Activated naive CD4-positive, alpha-beta T cell treated with anti-CD3 and anti-CD28 coated beads, Interleukin-2, amount 10 ng/mL, durations not matched to agents 7 days and 5 days (primary cell): ENCODE results near the gene STX1A.
"Not testable (repeated sequence)": the region's sequence is repeated elsewhere in the genome, so short reads cannot be mapped to it uniquely, and the experiment has no call there.

Source experiments
- CTCF ChIA-PET: fragments of 350-600 bp; sonication (Branson Sonifier 250); formaldehyde crosslinking; loops from one replicate; lab custom pipeline; 2021; ENCODE audit warnings: antibody characterized with exemption; lab: Charles Lee
- DNase-seq: peaks from one replicate; pipeline ENCODE4 v3.0.0-alpha.2; 2020
- H3K27ac Mint-ChIP-seq: one replicate; pipeline ENCODE4 v1.8.0; 2021; ENCODE audit warnings: mild to moderate bottlenecking, moderate library complexity, mixed read lengths
- H3K27me3 Mint-ChIP-seq: one replicate; pipeline ENCODE4 v1.8.0; 2021; ENCODE audit warnings: mild to moderate bottlenecking, mixed read lengths
- H3K36me3 Mint-ChIP-seq: one replicate; pipeline ENCODE4 v1.8.0; 2021; ENCODE audit warnings: mixed read lengths
- H3K4me1 Mint-ChIP-seq: one replicate; pipeline ENCODE4 v1.8.0; 2021; ENCODE audit warnings: mixed read lengths
- H3K4me3 Mint-ChIP-seq: one replicate; pipeline ENCODE4 v1.8.0; 2021; ENCODE audit warnings: mild to moderate bottlenecking, moderate library complexity, mixed read lengths
- H3K9me3 Mint-ChIP-seq: one replicate; pipeline ENCODE4 v1.8.0; 2021; ENCODE audit warnings: mixed read lengths

STX1A gene

DNA sequence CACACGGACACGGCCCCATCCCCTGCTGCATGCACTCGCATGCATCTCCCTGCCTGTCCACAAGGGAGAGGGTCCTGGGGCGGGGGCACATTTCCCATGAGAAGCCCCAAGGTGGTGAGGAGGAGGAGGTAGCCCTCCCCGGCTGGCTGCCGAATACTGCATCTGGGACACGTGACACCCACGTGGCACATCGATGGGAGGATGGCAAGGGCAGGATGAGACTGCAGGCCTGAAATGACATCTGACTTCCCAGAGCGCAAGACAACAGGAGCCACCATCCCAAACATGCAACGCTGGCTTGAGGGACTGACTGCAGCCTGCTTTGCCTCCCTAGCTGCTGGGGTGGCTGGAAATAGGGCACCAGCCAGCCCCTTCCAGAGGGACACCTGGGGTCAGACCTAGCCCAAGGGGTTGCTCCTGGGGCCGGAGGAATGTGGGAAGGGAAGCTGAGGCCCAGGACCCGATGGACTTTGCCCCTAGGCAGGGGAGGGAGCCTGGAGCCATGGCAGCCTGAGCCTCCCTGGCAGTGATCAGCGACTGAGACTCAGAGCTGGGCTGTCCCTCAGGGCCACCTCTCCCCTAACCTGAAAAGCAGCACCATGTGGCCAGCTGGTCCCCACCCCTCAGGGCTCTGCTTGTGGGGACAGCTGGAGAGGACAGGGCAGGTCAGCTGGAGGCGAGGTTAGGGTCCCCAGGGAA is 19.9 kb downstream of the STX1A start:
- H3K27me3 Mint-ChIP-seq, result no peaks in the 10 kb centered on the region
- H3K4me1 Mint-ChIP-seq, result peaks cover 2% of the 10 kb centered on the region
- no peak overlapping the region for H3K4me3 Mint-ChIP-seq
- H3K9me3 Mint-ChIP-seq, result no peaks in the 10 kb centered on the region
- no peak overlapping the region for H3K27ac Mint-ChIP-seq
- CTCF ChIA-PET, result no interaction called here
- H3K36me3 Mint-ChIP-seq, result peaks cover 26% of the 10 kb centered on the region
- DNase-seq, result no peak

DNA sequence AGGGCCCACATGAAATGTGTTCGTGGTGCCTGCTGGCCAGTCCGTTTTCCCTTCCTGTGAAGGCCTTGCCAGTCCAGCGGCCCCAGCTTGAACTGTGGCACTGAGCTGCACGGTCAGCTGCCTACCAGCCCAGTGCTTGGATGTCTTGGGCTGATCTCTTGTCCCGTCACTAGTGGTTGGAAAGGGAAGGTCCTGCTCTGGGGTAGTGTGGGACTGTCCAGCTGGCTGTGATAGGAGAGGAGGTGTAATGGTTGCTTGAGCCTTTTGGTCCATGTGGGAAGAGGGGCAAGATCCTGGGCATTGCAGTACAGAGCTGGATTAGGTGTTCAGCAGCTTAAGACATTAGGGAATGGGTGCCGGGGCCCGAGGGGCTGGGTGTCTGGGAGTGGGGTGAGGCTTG is 21.1 kb downstream of the STX1A start:
- no peak overlapping the region for H3K4me3 Mint-ChIP-seq
- CTCF ChIA-PET, result interaction anchor here (0.9 to 2.4 kb wide), 2 partner anchors 36 to 94 kb away, joined by 3 to 6 read pairs; no protein-coding TSS in a partner anchor
- H3K27ac Mint-ChIP-seq, result no peak overlapping the region
- DNase-seq, result no peak
- H3K9me3 Mint-ChIP-seq, result no peaks in the 10 kb centered on the region
- peaks cover 2% of the 10 kb centered on the region for H3K4me1 Mint-ChIP-seq
- H3K27me3 Mint-ChIP-seq, result no peaks in the 10 kb centered on the region
- H3K36me3 Mint-ChIP-seq, result peaks cover 29% of the 10 kb centered on the region

DNA sequence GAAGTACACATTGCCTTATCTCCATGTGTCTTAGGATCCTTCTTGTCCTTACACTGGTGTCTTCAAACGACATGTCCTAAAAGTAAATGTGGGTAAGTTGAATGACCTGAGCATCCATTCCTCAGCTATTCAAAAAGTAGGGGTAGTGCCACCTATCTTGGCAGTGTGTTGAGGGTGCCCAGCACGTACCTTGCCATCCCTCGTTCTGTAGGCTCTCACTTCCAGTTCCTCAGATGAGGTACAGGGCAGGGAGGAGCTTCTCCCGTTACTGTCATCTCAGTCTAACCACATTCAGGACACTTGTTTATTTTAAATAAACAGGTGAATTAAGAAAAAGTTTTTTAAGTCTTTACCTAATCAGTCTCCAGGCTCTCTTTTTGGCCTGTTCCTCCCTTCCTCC is 23.1 kb downstream of the STX1A start:
- H3K4me1 Mint-ChIP-seq, result no peaks in the 10 kb centered on the region
- H3K4me3 Mint-ChIP-seq, result no peak overlapping the region
- peaks cover 32% of the 10 kb centered on the region for H3K36me3 Mint-ChIP-seq
- no peak for DNase-seq
- H3K27ac Mint-ChIP-seq, result no peak overlapping the region
- H3K9me3 Mint-ChIP-seq, result no peaks in the 10 kb centered on the region
- no peaks in the 10 kb centered on the region for H3K27me3 Mint-ChIP-seq
- CTCF ChIA-PET, result interaction anchor here (0.6 to 2.4 kb wide), 5 partner anchors 10 to 187 kb away, joined by 3 to 6 read pairs (median 4); no protein-coding TSS in a partner anchor

DNA sequence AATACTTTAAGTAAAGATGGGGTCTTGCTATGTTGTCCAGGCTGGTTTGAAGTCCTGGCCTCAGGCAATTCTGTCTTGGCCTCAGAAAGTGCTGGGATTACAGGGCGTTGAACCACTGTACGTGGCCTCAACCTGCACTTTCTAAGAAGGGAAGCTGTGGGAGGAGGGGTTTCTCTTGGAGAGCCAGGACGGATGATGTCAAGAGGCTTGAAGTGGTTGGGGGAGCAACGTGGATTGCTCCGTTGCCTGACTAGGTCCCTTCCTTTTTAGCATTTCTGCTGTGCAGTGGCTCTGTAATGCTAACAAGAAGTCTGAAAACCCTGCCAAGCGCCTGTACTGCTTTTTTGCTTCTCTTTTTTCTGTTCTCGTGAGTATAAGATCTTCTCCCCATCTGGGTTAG is 28.8 kb downstream of the STX1A start:
- peaks cover 44% of the 10 kb centered on the region for H3K36me3 Mint-ChIP-seq
- H3K4me1 Mint-ChIP-seq, result peaks cover 27% of the 10 kb centered on the region
- no peak overlapping the region for H3K4me3 Mint-ChIP-seq
- CTCF ChIA-PET, result interaction anchor here (0.6 kb wide), 1 partner anchor 10 kb away, joined by 5 read pairs; no protein-coding TSS in a partner anchor
- no peak overlapping the region for H3K27ac Mint-ChIP-seq
- DNase-seq, result no peak
- no peaks in the 10 kb centered on the region for H3K9me3 Mint-ChIP-seq
- no peaks in the 10 kb centered on the region for H3K27me3 Mint-ChIP-seq

DNA sequence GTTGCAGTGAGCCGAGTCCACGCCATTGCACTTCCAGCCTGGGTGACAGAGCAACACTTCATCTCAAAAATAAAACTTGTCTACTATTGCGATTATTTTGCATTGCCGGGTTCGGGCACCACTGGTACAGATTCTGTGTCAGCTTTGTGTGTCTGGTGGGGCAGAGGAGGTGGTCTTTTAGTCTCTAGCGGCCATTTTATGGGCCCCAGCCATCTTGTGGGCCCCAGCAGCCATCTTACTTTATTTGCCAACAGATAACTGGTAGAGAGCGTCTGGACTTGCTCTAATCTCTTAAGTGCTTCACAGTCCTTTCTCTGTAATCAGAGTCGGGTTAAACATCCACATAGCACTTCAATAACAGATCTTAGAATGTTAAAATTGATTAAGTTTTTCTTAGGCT is 31.2 kb downstream of the STX1A start:
- no peak for DNase-seq
- Mint-ChIP-seq H3K36me3 (peaks cover 39% of the 10 kb centered on the region), H3K27me3 (no peaks in the 10 kb centered on the region), H3K27ac (no peak overlapping the region), H3K4me1 (peaks cover 41% of the 10 kb centered on the region), H3K4me3 (no peak overlapping the region), H3K9me3 (no peaks in the 10 kb centered on the region)
- CTCF ChIA-PET, result no interaction called here

DNA sequence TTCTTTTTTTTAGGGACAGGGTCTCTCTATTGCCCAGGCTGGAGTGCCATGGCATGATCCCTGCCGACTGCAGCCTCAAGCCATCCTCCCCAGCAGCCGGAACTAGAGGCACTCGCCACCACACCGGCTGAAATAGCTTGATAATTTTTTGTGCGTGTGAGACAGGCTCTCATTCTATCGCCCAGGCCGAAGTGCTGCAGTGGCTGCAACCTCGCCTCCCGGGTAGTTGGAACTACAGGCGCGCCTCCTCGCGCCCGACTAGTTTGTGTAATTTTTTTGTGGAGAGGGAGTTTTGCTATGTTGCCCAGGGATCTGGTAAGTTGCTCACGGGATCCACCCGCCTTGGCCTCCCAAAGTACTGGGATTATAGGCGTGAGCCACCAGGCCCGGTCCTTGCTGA is 34.2 kb downstream of the STX1A start:
- Mint-ChIP-seq H3K27ac (no peak overlapping the region), H3K4me3 (peak overlapping the region; percentile 94), H3K27me3 (no peaks in the 10 kb centered on the region), H3K36me3 (peaks cover 34% of the 10 kb centered on the region), H3K9me3 (no peaks in the 10 kb centered on the region), H3K4me1 (peaks cover 59% of the 10 kb centered on the region)
- no peak for DNase-seq
- CTCF ChIA-PET, result no interaction called here

DNA sequence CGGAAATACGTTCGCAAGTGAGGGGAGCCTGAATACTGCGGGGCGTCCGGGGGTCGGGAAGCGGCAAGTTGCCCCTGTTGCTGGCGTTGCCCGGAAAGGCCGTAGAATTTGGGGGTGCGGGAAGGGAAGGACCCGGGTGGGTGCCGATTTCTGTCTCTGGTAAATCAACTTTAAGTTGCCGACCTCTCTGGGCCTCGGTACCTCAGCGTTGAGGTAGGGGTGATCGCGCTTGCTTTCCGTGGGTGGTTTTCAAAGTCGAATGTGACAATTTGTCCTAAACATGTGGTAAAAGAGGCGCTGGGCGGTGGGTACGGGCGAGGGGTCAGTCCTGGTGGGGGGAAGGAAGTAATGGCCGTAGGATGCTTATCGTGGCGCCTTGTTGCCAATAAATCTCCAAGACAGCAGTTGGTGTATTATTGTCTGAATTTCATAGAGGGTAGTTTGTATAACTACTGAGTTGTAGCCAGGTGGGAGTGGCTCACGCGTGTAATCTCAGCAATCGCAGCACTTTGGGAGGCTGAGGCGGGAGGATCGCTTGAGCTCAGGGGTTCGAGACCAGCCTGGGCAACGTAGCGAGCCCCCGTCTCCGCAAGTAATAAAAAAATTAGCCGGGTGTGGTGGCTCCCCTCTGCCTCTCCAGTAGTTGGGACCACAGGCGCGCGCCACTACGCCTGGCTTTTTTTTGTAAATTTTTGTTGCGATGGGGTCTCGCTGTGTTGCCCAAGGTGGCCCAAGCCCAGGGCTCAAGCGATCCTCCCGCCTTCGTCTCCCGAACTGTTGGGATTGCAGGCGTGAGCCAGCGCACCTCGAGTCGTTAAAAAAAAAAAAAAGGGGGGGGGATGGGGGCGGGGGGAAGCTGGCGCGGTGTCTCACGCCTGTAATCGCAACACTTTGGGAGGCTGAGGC is 35.4 kb downstream of the STX1A start:
- H3K4me1 Mint-ChIP-seq, result peaks cover 55% of the 10 kb centered on the region
- CTCF ChIA-PET, result no interaction called here
- peak overlapping the region; percentile 91 for H3K27ac Mint-ChIP-seq
- H3K4me3 Mint-ChIP-seq, result peak overlapping the region; percentile 94
- no peak for DNase-seq
- no peaks in the 10 kb centered on the region for H3K27me3 Mint-ChIP-seq
- H3K9me3 Mint-ChIP-seq, result no peaks in the 10 kb centered on the region
- H3K36me3 Mint-ChIP-seq, result peaks cover 26% of the 10 kb centered on the region

DNA sequence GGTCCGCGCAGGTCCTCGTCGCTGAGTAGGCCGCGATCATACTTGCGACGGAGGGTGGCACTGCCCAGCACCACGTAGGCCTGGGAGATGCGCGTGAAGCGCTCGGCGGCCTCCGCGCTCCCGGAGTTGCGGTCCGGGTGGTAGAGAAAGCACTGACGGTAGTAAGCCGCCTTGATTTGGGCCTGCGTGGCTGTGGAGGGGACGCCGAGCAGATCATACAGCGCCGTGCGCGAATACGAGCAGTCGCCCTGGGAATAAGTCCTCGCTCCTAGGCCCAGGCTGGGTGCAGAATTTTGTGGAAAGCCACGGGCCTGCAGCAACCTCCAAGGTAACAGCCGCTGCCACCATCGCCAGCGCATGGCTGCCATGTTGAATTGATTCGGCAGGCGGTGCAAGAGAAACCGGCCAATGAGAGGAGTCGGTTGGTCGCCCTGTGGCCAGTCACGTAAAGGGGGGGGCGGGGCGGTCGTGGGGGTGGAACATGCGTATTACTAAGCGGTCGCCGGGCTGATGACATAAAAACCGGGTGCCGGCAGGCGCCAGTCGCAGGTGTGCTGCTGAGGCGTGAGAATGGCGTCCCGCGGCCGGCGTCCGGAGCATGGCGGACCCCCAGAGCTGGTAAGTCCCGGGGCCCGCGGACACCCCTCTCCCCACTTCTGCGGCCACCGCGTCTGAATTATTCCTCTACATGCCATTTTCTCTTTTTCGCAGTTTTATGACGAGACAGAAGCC is 36.2 kb downstream of the STX1A start, which contains the start of the genes BUD23 and DNAJC30:
Gene BUD23, plus strand, starts transcription at position 542 of the 732 bp plus-strand sequence. Its CDS starts 29 bp downstream, at position 571.
Gene DNAJC30, minus strand, starts transcription at position 398 of the 732 bp plus-strand sequence. Its CDS starts 30 bp downstream, at position 368.
- H3K9me3 Mint-ChIP-seq, result no peaks in the 10 kb centered on the region
- peak; percentile 99 for DNase-seq
- H3K27ac Mint-ChIP-seq, result peak within 1 kb of the TSS; percentile 91
- peaks cover 20% of the 10 kb centered on the region for H3K36me3 Mint-ChIP-seq
- CTCF ChIA-PET, result no interaction called here
- peak within 1 kb of the TSS; percentile 94 for H3K4me3 Mint-ChIP-seq
- peaks cover 47% of the 10 kb centered on the region for H3K4me1 Mint-ChIP-seq
- no peaks in the 10 kb centered on the region for H3K27me3 Mint-ChIP-seq

DNA sequence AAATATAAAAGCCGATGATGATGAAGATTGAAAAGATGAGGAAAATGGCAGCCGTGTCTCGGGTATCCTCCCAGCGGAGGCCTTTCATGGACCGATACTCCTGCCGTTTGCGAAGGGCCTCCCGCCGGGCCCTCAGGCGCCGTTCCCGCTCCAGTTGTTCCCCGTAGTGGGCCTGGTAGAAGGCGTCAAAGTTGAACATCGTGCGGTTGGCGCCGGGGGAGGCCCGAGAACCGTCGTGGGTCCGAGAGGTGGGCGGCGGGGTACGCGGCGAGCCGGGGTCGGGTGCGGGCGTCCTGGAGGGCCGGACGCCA is 36.8 kb downstream of the STX1A start:
- peak overlapping the region; percentile 91 for H3K27ac Mint-ChIP-seq
- H3K36me3 Mint-ChIP-seq, result peaks cover 23% of the 10 kb centered on the region
- H3K4me3 Mint-ChIP-seq, result peak overlapping the region; percentile 94
- peaks cover 45% of the 10 kb centered on the region for H3K4me1 Mint-ChIP-seq
- no peaks in the 10 kb centered on the region for H3K27me3 Mint-ChIP-seq
- CTCF ChIA-PET, result no interaction called here
- H3K9me3 Mint-ChIP-seq, result no peaks in the 10 kb centered on the region
- DNase-seq, result no peak

DNA sequence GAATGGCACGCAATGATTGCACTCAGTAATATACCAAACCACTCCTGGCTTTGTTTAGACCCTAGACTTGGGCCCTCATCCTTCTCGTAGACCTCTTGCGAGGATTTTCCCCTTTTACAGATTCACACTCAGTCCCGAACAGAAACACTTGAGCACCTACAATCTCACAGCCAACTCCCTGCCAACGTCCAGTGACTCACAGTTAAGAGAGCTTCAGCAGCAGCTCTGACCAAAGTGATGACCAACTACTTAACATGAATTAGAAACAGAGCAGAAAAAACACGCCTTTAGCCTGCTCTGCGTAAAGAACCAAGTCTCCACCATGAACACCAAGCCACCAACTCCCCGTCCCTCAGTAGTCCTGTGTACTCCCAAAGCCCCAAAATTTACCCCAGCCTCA is 38.4 kb downstream of the STX1A start:
- DNase-seq, result no peak
- Mint-ChIP-seq H3K4me3 (peak overlapping the region; percentile 94), H3K4me1 (peaks cover 37% of the 10 kb centered on the region), H3K9me3 (no peaks in the 10 kb centered on the region), H3K27me3 (no peaks in the 10 kb centered on the region), H3K27ac (peak overlapping the region; percentile 13), H3K36me3 (peaks cover 18% of the 10 kb centered on the region)
- CTCF ChIA-PET, result no interaction called here

DNA sequence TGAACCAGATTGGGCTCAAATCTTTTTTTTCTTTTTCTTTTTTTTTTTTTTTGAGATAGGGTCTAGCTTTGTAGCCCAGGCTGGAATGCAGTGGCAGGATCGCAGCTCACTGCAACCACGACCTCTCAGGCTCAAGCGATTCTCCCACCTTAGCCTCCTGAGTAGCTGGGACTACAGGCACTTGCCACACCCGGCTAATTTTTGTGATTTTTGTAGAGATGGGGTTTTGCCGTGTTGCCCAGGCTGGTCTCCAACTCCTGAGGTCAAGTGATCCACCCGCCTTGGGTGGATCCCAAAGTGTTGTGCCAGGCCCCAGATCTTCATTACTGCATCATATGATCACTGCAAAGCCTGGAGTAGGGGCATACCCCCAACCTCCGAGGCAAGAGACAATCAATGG is 39.0 kb downstream of the STX1A start:
- H3K27ac Mint-ChIP-seq, result no peak overlapping the region
- no peak overlapping the region for H3K4me3 Mint-ChIP-seq
- no peaks in the 10 kb centered on the region for H3K27me3 Mint-ChIP-seq
- H3K4me1 Mint-ChIP-seq, result peaks cover 36% of the 10 kb centered on the region
- no peaks in the 10 kb centered on the region for H3K9me3 Mint-ChIP-seq
- CTCF ChIA-PET, result no interaction called here
- no peak for DNase-seq
- peaks cover 17% of the 10 kb centered on the region for H3K36me3 Mint-ChIP-seq

DNA sequence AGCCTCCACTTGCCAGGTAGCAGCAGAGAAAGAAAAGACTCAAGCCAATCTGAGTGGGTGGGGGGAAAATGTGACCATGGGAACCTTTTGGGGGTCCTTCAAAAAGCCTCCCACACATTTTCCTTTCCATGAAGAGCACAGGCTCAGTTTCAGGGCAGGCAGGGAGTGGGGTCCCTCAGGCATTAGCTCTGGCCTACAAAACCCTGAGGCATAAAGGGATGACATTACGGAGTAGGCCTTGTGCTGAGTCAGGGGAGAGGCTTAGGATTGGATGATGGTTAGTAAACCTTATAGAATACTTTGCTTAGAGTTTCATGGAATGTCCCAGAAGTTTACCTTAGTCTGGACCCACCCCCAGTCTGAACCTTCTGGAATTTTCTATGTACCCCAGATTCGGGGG is 39.8 kb downstream of the STX1A start:
- no peak overlapping the region for H3K4me3 Mint-ChIP-seq
- peaks cover 17% of the 10 kb centered on the region for H3K36me3 Mint-ChIP-seq
- no peak overlapping the region for H3K27ac Mint-ChIP-seq
- no peaks in the 10 kb centered on the region for H3K9me3 Mint-ChIP-seq
- peaks cover 29% of the 10 kb centered on the region for H3K4me1 Mint-ChIP-seq
- no peak for DNase-seq
- peaks cover 6% of the 10 kb centered on the region for H3K27me3 Mint-ChIP-seq
- CTCF ChIA-PET, result no interaction called here

DNA sequence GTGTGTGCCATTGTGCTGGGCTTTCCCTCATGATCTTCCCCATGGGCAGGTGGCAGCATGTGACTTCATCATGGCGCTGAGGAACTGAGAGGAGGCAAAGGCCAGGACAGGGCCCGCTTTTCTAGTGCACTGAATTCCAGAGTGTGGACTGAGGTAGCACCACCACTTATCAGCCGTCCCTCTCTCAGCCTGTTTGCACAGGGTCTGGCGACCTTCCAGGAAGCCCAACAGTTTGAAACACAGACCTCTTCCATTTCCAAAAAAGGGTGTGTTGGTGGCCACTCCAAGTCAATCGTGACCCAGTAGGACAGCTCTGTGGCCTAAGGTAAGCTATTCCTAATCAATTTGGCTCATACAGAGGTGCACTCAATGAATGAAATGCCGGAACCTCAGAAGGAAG is 40.6 kb downstream of the STX1A start:
- no peak overlapping the region for H3K27ac Mint-ChIP-seq
- CTCF ChIA-PET, result no interaction called here
- H3K36me3 Mint-ChIP-seq, result peaks cover 15% of the 10 kb centered on the region
- H3K27me3 Mint-ChIP-seq, result peaks cover 11% of the 10 kb centered on the region
- DNase-seq, result no peak
- peaks cover 26% of the 10 kb centered on the region for H3K4me1 Mint-ChIP-seq
- H3K9me3 Mint-ChIP-seq, result no peaks in the 10 kb centered on the region
- H3K4me3 Mint-ChIP-seq, result no peak overlapping the region

DNA sequence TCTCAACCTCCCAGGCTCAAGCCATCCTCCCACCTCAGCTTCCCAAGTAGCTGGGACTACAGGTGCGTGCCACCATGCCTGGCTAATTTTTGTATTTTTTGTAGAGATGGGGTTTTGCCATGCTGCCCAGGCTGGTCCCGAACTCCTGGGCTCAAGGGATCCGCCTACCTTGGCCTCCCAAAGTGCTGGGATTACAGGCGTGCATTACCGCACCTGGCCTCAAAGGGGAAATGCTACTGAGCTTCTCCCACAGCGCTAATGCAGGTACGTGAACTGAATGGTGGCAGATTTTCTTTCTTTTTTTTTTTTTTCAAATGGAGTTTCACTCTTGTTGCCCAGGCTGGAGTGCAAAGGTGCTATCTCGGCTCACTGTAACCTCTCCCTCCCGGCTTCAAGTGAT is 43.4 kb downstream of the STX1A start:
- H3K4me1 Mint-ChIP-seq, CTCF ChIA-PET, H3K9me3 Mint-ChIP-seq, H3K27ac Mint-ChIP-seq, DNase-seq, H3K4me3 Mint-ChIP-seq: not testable (repeated sequence)
- Mint-ChIP-seq H3K36me3 (peaks cover 10% of the 10 kb centered on the region), H3K27me3 (peaks cover 25% of the 10 kb centered on the region)
